IgD-negative memory B cell (primary cell): ENCODE data around the gene LRRC45. TPM values are rescaled to one million over a fixed set of nuclear protein-coding genes. Genes with fewer than 3 reads are reported as not detected.
A peak's percentile ranks its signal among the peaks of the same experiment; 100 is the strongest.
"Not testable (repeated sequence)": the region's sequence is repeated elsewhere in the genome, so short reads cannot be mapped to it uniquely, and the experiment has no call there.

Experiments
- H3K27ac Mint-ChIP-seq, 3 donors: one replicate each; pipeline ENCODE4 v1.8.0; 2020 to 2022; ENCODE audit warnings: mild to moderate bottlenecking in 3 of 3, mixed read lengths in 3 of 3, moderate library complexity in 1 of 3
- H3K27me3 Mint-ChIP-seq: one replicate; pipeline ENCODE4 v1.8.0; 2021; ENCODE audit warnings: mixed read lengths
- H3K36me3 Mint-ChIP-seq: one replicate; pipeline ENCODE4 v1.8.0; 2020; ENCODE audit warnings: mild to moderate bottlenecking, mixed read lengths
- H3K4me1 Mint-ChIP-seq, 3 donors: one replicate each; pipeline ENCODE4 v1.8.0; 2020 to 2022; ENCODE audit warnings: mixed read lengths in 3 of 3, mild to moderate bottlenecking in 1 of 3
- H3K4me3 Mint-ChIP-seq, 4 donors: one replicate each; pipeline ENCODE4 v1.8.0; 2020 to 2022; ENCODE audit warnings: mild to moderate bottlenecking in 4 of 4, mixed read lengths in 4 of 4, moderate library complexity in 3 of 4
- H3K9me3 Mint-ChIP-seq, 3 donors: one replicate each; pipeline ENCODE4 v1.8.0; 2020 to 2021; ENCODE audit warnings: mixed read lengths in 3 of 3, mild to moderate bottlenecking in 1 of 3
- polyA plus RNA-seq: library from polyadenylated mRNA; unstranded; fragments of 300-500 nt; fragmentation: Illumina TruSeq; gene quantifications from one replicate; pipeline ENCODE4 v1.2.3, GENCODE V29; 2021

LRRC45 gene
- polyA plus RNA-seq, 1 donor from 2014 or later, result 5.3 TPM

GRCh38 chr17:82029990-82030469 is 6.9 kb downstream of the LRRC45 start:
- Mint-ChIP-seq H3K4me1 (peaks cover 0 to 3% (median 2%) of the 10 kb centered on the region in 3 donors), H3K9me3 (no peaks in the 10 kb centered on the region), H3K27me3 (no peaks in the 10 kb centered on the region), H3K36me3 (peaks cover 1% of the 10 kb centered on the region), H3K4me3 (peak overlapping the region in 3 of 4 donors; percentile 48 to 79 (median 77)), H3K27ac (no peak overlapping the region)

- Mint-ChIP-seq H3K4me1 (peaks cover 1 to 8% (median 7%) of the 10 kb centered on the region in 3 donors), H3K27ac (peak overlapping the region in 1 of 3 donors; percentile 9), H3K9me3 (no peaks in the 10 kb centered on the region), H3K4me3 (peak overlapping the region; percentile 77 to 88 (median 84)), H3K27me3 (no peaks in the 10 kb centered on the region), H3K36me3 (peaks cover 1% of the 10 kb centered on the region)
Measured at GRCh38 chr17:82030470-82031302, 7.6 kb downstream of the LRRC45 start.

GRCh38 chr17:82031303-82031884 is 8.3 kb downstream of the LRRC45 start, which contains the start of gene RAC3:
TSS of gene RAC3 (plus strand) at chr17:82031678. CDS start at chr17:82031762, 84 bp downstream.
- H3K4me1 Mint-ChIP-seq, result peaks cover 1 to 8% (median 7%) of the 10 kb centered on the region in 3 donors
- peak within 1 kb of the TSS; percentile 77 to 88 (median 84) for H3K4me3 Mint-ChIP-seq
- no peaks in the 10 kb centered on the region for H3K9me3 Mint-ChIP-seq
- peaks cover 1% of the 10 kb centered on the region for H3K36me3 Mint-ChIP-seq
- H3K27me3 Mint-ChIP-seq, result no peaks in the 10 kb centered on the region
- H3K27ac Mint-ChIP-seq, result peak within 1 kb of the TSS in 1 of 3 donors; percentile 9

DNA sequence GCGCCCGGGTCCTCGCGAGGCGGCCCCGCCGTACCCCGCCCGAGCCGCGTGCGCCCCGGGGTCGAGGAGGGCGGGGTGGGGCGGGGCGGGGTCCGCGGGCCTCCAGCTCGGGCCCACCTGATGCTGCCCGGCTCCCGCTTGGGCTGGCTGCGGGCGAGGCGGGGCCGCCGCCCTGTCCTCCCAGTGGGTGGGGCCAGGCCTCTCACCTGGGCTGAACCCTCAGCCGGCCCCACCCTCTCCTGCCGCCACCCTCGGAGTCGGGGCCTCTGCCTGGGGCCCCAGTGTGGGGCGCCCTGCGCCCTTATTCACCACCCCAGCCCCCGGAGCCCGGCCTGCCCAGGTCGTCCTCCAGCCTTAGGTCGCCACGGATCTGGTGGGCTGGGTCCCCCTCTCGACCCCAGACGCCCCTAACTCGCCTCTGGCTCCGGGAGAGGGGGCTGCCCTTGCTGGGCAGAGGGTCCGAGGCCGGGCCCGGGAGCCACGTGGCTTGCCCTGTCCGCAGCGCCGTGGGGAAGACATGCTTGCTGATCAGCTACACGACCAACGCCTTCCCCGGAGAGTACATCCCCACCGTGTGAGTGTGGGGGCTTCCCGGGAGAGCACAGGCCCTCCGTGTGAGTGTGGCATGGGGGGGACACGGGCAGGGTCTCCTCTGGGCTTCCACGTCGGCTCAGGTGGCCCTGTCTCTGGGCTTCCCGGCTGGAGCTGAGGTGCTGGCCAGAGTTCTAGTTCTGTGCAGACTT is 9.0 kb downstream of the LRRC45 start:
- Mint-ChIP-seq H3K36me3 (no peaks in the 10 kb centered on the region), H3K27me3 (no peaks in the 10 kb centered on the region), H3K9me3 (no peaks in the 10 kb centered on the region), H3K27ac (no peak overlapping the region), H3K4me1 (peaks cover 1 to 8% (median 7%) of the 10 kb centered on the region in 3 donors), H3K4me3 (peak overlapping the region in 2 of 4 donors; percentile 32 to 74)

GRCh38 chr17:82033359-82034085 is 10.4 kb downstream of the LRRC45 start:
- no peaks in the 10 kb centered on the region for H3K27me3 Mint-ChIP-seq
- no peak overlapping the region for H3K27ac Mint-ChIP-seq
- H3K36me3 Mint-ChIP-seq, result no peaks in the 10 kb centered on the region
- H3K4me3 Mint-ChIP-seq, result peak overlapping the region in 1 of 4 donors; percentile 74
- H3K4me1 Mint-ChIP-seq, result peaks cover 6 to 14% (median 13%) of the 10 kb centered on the region in 3 donors
- no peaks in the 10 kb centered on the region for H3K9me3 Mint-ChIP-seq

DNA sequence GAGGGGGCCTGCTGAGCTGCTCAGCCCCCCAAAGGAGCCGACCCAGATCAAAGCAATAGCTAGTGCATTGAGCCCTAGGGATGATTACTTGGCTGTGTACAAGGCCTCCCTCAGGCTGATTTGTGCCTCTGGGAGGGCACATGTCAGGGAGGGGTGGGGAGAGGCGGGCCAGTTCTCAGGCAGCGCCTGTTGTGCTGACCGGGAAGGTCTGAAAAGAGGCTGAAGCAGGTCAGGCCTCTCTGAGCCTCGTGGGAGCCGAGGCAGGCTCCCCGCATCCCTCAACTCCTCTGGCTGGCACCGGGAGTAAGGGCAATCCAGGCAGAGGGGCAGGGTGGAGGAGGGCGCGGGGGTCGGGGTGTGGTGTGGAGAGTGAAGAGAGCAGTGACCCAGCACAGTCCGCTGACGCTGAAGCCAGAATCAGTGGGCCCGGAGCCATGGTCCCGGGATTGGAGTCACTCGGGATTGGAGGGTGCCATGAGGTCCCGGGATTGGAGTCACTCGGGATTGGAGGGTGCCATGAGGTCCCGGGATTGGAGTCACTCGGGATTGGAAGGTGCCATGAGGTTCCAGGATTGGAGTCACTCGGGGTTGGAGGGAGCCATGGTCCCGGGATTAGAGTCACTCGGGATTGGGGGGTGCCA is 11.4 kb downstream of the LRRC45 start:
- H3K36me3 Mint-ChIP-seq, result no peaks in the 10 kb centered on the region
- H3K4me1 Mint-ChIP-seq, result peaks cover 9 to 16% (median 14%) of the 10 kb centered on the region in 3 donors
- H3K9me3 Mint-ChIP-seq, result no peaks in the 10 kb centered on the region
- H3K27ac Mint-ChIP-seq, result no peak overlapping the region
- H3K4me3 Mint-ChIP-seq, result peak overlapping the region; percentile 30 to 83 (median 66)
- no peaks in the 10 kb centered on the region for H3K27me3 Mint-ChIP-seq

- H3K27me3 Mint-ChIP-seq, result no peaks in the 10 kb centered on the region
- H3K36me3 Mint-ChIP-seq, result no peaks in the 10 kb centered on the region
- peaks cover 9 to 16% (median 14%) of the 10 kb centered on the region in 3 donors for H3K4me1 Mint-ChIP-seq
- H3K4me3 Mint-ChIP-seq, result peak overlapping the region in 3 of 4 donors; percentile 39 to 83 (median 53)
- H3K9me3 Mint-ChIP-seq, result no peaks in the 10 kb centered on the region
- peak overlapping the region; percentile 27 to 73 (median 46) for H3K27ac Mint-ChIP-seq
Measured at GRCh38 chr17:82035488-82035887, 12.4 kb downstream of the LRRC45 start.

DNA sequence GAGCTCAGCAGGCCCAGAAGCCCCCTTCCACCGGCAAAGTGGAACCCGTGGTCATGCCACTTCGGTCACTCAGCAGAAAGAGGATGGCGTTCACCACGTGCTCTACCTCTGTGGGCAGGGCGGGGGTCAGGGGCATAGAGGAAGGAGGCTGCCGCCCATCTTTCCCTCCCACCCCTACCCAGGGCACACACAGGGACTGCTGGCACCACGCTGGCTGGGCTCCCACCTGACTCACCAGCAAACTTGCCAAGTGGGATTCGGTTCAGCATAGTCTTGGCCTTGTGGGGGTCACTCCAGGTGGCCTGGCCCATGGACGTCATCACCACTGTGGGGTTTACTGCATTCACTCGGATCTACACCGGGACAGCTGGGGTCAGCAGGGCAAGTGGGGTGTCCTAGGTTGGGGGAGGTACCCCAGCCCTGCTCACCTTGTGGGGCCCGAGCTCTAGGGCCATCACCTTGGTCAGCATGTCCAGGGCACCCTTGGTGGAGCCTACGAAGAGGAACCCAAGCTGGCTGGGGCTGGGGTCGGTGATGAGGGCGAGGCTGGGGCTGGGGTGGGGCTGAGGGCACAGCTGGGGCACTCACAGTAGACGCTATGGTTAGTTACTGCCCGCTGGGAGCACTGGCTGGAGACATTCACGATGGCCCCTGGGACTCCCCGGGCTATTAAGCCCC is 13.0 kb downstream of the LRRC45 start:
- H3K36me3 Mint-ChIP-seq, result no peaks in the 10 kb centered on the region
- H3K4me1 Mint-ChIP-seq, result peaks cover 9 to 15% (median 14%) of the 10 kb centered on the region in 3 donors
- no peaks in the 10 kb centered on the region for H3K27me3 Mint-ChIP-seq
- no peaks in the 10 kb centered on the region for H3K9me3 Mint-ChIP-seq
- H3K4me3 Mint-ChIP-seq, result peak overlapping the region; percentile 22 to 88 (median 80)
- H3K27ac Mint-ChIP-seq, result peak overlapping the region in 2 of 3 donors; percentile 27 to 82

GRCh38 chr17:82036634-82037091 is 13.6 kb downstream of the LRRC45 start:
- H3K9me3 Mint-ChIP-seq, result no peaks in the 10 kb centered on the region
- no peaks in the 10 kb centered on the region for H3K27me3 Mint-ChIP-seq
- H3K4me3 Mint-ChIP-seq, result peak overlapping the region; percentile 32 to 88 (median 80)
- no peaks in the 10 kb centered on the region for H3K36me3 Mint-ChIP-seq
- peak overlapping the region in 1 of 3 donors; percentile 82 for H3K27ac Mint-ChIP-seq
- peaks cover 9 to 15% (median 14%) of the 10 kb centered on the region in 3 donors for H3K4me1 Mint-ChIP-seq

GRCh38 chr17:82037092-82037888 is 14.2 kb downstream of the LRRC45 start, which contains the start of gene DCXR:
TSS of gene DCXR (minus strand) at chr17:82037697. CDS start at chr17:82037682, 15 bp downstream.
- H3K4me1 Mint-ChIP-seq, result peaks cover 9 to 15% (median 14%) of the 10 kb centered on the region in 3 donors
- H3K9me3 Mint-ChIP-seq, result no peaks in the 10 kb centered on the region
- H3K36me3 Mint-ChIP-seq, result no peaks in the 10 kb centered on the region
- no peaks in the 10 kb centered on the region for H3K27me3 Mint-ChIP-seq
- peak within 1 kb of the TSS; percentile 36 to 95 (median 82) for H3K27ac Mint-ChIP-seq
- peak within 1 kb of the TSS; percentile 83 to 97 (median 90) for H3K4me3 Mint-ChIP-seq

GRCh38 chr17:82037889-82038195 is 14.7 kb downstream of the LRRC45 start:
- peaks cover 9 to 15% (median 14%) of the 10 kb centered on the region in 3 donors for H3K4me1 Mint-ChIP-seq
- peak overlapping the region; percentile 36 to 95 (median 82) for H3K27ac Mint-ChIP-seq
- no peaks in the 10 kb centered on the region for H3K36me3 Mint-ChIP-seq
- H3K27me3 Mint-ChIP-seq, result no peaks in the 10 kb centered on the region
- H3K9me3 Mint-ChIP-seq, result no peaks in the 10 kb centered on the region
- peak overlapping the region; percentile 83 to 97 (median 90) for H3K4me3 Mint-ChIP-seq

DNA sequence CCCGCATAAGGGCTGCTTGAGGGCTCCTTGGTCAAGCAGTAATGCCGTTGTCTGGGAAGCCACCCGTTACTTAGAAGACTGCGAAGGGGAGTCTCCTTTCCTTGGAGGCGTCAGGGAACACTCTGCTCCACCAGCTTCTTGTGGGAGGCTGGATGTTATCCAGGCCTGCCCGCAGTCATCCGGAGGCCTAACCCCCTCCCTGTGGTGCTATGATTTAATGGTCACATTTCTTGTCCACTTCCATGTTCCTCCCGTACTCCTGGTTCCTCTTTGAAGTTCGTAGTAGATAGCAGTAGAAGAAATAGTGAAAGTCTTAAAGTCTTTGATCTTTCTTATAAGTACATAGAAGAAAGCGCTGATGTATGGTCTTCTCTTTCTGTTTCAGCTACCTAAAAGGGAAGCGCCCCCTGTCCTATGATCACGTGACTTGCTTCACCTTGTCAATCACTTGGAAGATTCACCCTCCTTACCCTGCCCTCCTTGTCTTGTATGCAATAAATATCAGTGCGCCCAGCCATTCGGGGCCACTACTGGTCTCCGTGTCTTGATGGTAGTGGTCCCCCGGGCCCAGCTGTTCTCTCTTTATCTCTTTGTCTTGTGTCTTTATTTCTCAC is 15.8 kb downstream of the LRRC45 start:
- H3K36me3 Mint-ChIP-seq, H3K27me3 Mint-ChIP-seq, H3K9me3 Mint-ChIP-seq: not testable (repeated sequence)
- Mint-ChIP-seq H3K4me3 (peak overlapping the region in 2 of 4 donors; percentile 41 to 61), H3K27ac (peak overlapping the region in 1 of 3 donors; percentile 34), H3K4me1 (peaks cover 9 to 15% (median 14%) of the 10 kb centered on the region in 3 donors)
